Measurements from ENCODE around the gene SARM1.

DNA sequence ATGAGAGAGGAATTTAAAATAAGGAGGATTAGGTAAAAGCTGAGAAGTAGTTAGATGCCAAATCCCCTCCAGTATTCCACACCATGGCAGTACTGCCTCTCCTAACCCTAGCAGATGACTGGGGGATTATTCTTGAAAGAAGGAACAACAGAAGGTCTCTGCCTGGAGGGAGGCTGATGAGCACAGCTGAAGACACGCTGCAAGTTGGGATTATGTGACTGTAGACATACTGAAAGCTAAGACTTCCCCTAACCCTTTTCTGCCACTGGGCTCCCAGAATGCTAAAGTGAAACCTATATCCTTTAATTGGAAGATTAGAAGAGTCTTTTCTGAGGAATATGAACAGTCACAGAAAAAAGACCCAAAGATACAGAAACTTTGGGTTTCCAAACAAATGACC, 62.2 kb downstream of the SARM1 start:
- TF ChIP-seq CTCF (conservative IDR thresholded peaks at IDR 0.05 in 1 of 2, IDR thresholded peaks at IDR 0.05 in 1 of 2; ENCODE audit: extremely low read depth in 1 of 2, insufficient read depth in 1 of 2, low read depth in 1 of 2, low read length in 2 of 2) (no peak), EZH2 (IDR thresholded peaks at IDR 0.05; ENCODE audit: borderline replicate concordance, low read length) (no peak)

All from mammary epithelial cell (primary cell).